Measurements from ENCODE around the gene MPG.
"Not testable (repeated sequence)": the region's sequence is repeated elsewhere in the genome, so short reads cannot be mapped to it uniquely, and the experiment has no call there.

The MPG gene

GRCh38 chr16:119835-120491 lies 41.9 kb downstream of the MPG start:
- 84% methylated on average over 2 of the region's 3 CpGs for WGBS (ENCODE audit: insufficient coverage)
- H3K4me3 ChIP-seq (ENCODE audit: control insufficient read depth in 1 of 7, extremely low read depth in 1 of 7, insufficient read depth in 4 of 7, low read depth in 2 of 7, low read length in 6 of 7) = no peak overlapping the region
- H3K36me3 ChIP-seq (ENCODE audit: control insufficient read depth in 4 of 4, insufficient read depth in 4 of 4, low read length in 3 of 4) = peaks cover 0 to 33% (median 15%) of the 10 kb centered on the region in 4 experiments
- H3K4me1 ChIP-seq (ENCODE audit: control extremely low read depth in 1 of 4, control insufficient read depth in 4 of 4, insufficient read depth in 4 of 4, low read length in 3 of 4) = peaks cover 0 to 4% (median 0%) of the 10 kb centered on the region in 4 experiments
- ChIA-PET POLR2A (no interaction called here), CTCF (interaction anchor here (1.3 to 5.5 kb wide), 6 partner anchors 9 to 62 kb away, joined by 3 to 59 read pairs (median 32); partner anchors contain the start of gene HBQ1)
- peak overlapping the region in 1 of 2 experiments; percentile 31 for H3K27ac ChIP-seq (ENCODE audit: insufficient read depth in 1 of 2, low read depth in 1 of 2, low read length in 2 of 2, poor library complexity in 1 of 2, severe bottlenecking in 2 of 2)
- H3K9me3 ChIP-seq (ENCODE audit: control extremely low read depth in 1 of 5, control insufficient read depth in 4 of 5, insufficient read depth in 2 of 5, low read depth in 1 of 5, low read length in 4 of 5) = no peaks in the 10 kb centered on the region
- no peak for DNase-seq
- no peaks in the 10 kb centered on the region for H3K27me3 ChIP-seq (replicated peaks in 2 of 5; ENCODE audit: control insufficient read depth in 4 of 5, insufficient read depth in 5 of 5, low read length in 4 of 5)

GRCh38 chr16:120756-121155 lies 42.7 kb downstream of the MPG start:
- POLR2A ChIA-PET = interaction anchor here (0.6 kb wide), 1 partner anchor 15 kb away, joined by 3 read pairs; no protein-coding TSS in a partner anchor
- Histone ChIP-seq H3K27ac (ENCODE audit: insufficient read depth in 1 of 2, low read depth in 1 of 2, low read length in 2 of 2, poor library complexity in 1 of 2, severe bottlenecking in 2 of 2) (peak overlapping the region in 1 of 2 experiments; percentile 31), H3K27me3 (replicated peaks in 2 of 5; ENCODE audit: control insufficient read depth in 4 of 5, insufficient read depth in 5 of 5, low read length in 4 of 5) (no peaks in the 10 kb centered on the region), H3K9me3 (ENCODE audit: control extremely low read depth in 1 of 5, control insufficient read depth in 4 of 5, insufficient read depth in 2 of 5, low read depth in 1 of 5, low read length in 4 of 5) (no peaks in the 10 kb centered on the region), H3K36me3 (ENCODE audit: control insufficient read depth in 4 of 4, insufficient read depth in 4 of 4, low read length in 3 of 4) (peaks cover 0 to 33% (median 14%) of the 10 kb centered on the region in 4 experiments), H3K4me1 (ENCODE audit: control extremely low read depth in 1 of 4, control insufficient read depth in 4 of 4, insufficient read depth in 4 of 4, low read length in 3 of 4) (peaks cover 0 to 4% (median 0%) of the 10 kb centered on the region in 4 experiments), H3K4me3 (ENCODE audit: control insufficient read depth in 1 of 7, extremely low read depth in 1 of 7, insufficient read depth in 4 of 7, low read depth in 2 of 7, low read length in 6 of 7) (no peak overlapping the region)
- WGBS (ENCODE audit: insufficient coverage) = 100% methylated on average over 1 of the region's 2 CpGs
- CTCF ChIA-PET = no interaction called here
- no peak for DNase-seq

- DNase-seq = no peak
- Histone ChIP-seq H3K4me3 (ENCODE audit: control insufficient read depth in 1 of 7, extremely low read depth in 1 of 7, insufficient read depth in 4 of 7, low read depth in 2 of 7, low read length in 6 of 7) (no peak overlapping the region), H3K27ac (ENCODE audit: insufficient read depth in 1 of 2, low read depth in 1 of 2, low read length in 2 of 2, poor library complexity in 1 of 2, severe bottlenecking in 2 of 2) (no peak overlapping the region), H3K9me3 (ENCODE audit: control extremely low read depth in 1 of 5, control insufficient read depth in 4 of 5, insufficient read depth in 2 of 5, low read depth in 1 of 5, low read length in 4 of 5) (no peaks in the 10 kb centered on the region), H3K27me3 (replicated peaks in 2 of 5; ENCODE audit: control insufficient read depth in 4 of 5, insufficient read depth in 5 of 5, low read length in 4 of 5) (no peaks in the 10 kb centered on the region), H3K4me1 (ENCODE audit: control extremely low read depth in 1 of 4, control insufficient read depth in 4 of 4, insufficient read depth in 4 of 4, low read length in 3 of 4) (peaks cover 0 to 4% (median 0%) of the 10 kb centered on the region in 4 experiments), H3K36me3 (ENCODE audit: control insufficient read depth in 4 of 4, insufficient read depth in 4 of 4, low read length in 3 of 4) (peaks cover 0 to 25% (median 11%) of the 10 kb centered on the region in 4 experiments)
- POLR2A ChIA-PET = no interaction called here
- 100% methylated on average over 1 of the region's 1 CpG for WGBS (ENCODE audit: insufficient coverage)
- CTCF ChIA-PET = interaction anchor here (1.1 kb wide), 1 partner anchor 15 kb away, joined by 4 read pairs; no protein-coding TSS in a partner anchor
These were observed 44.3 kb downstream of the MPG start for GRCh38 chr16:122361-122760.

GRCh38 chr16:123558-124350 lies 45.7 kb downstream of the MPG start:
- POLR2A ChIA-PET; H3K27ac ChIP-seq (ENCODE audit: insufficient read depth in 1 of 2, low read depth in 1 of 2, low read length in 2 of 2, poor library complexity in 1 of 2, severe bottlenecking in 2 of 2); H3K4me3 ChIP-seq (ENCODE audit: control insufficient read depth in 1 of 7, extremely low read depth in 1 of 7, insufficient read depth in 4 of 7, low read depth in 2 of 7, low read length in 6 of 7); H3K9me3 ChIP-seq (ENCODE audit: control extremely low read depth in 1 of 5, control insufficient read depth in 4 of 5, insufficient read depth in 2 of 5, low read depth in 1 of 5, low read length in 4 of 5); H3K4me1 ChIP-seq (ENCODE audit: control extremely low read depth in 1 of 4, control insufficient read depth in 4 of 4, insufficient read depth in 4 of 4, low read length in 3 of 4); DNase-seq; H3K27me3 ChIP-seq (replicated peaks in 2 of 5; ENCODE audit: control insufficient read depth in 4 of 5, insufficient read depth in 5 of 5, low read length in 4 of 5): not testable (repeated sequence)
- 85% methylated on average over 7 of the region's 19 CpGs for WGBS (ENCODE audit: insufficient coverage)
- peaks cover 0 to 20% (median 11%) of the 10 kb centered on the region in 4 experiments for H3K36me3 ChIP-seq (ENCODE audit: control insufficient read depth in 4 of 4, insufficient read depth in 4 of 4, low read length in 3 of 4)
- CTCF ChIA-PET = interaction anchor here (1.4 to 2.5 kb wide), 3 partner anchors 13 to 26 kb away, joined by 4 to 7 read pairs (median 5); no protein-coding TSS in a partner anchor

- Histone ChIP-seq H3K36me3 (ENCODE audit: control insufficient read depth in 4 of 4, insufficient read depth in 4 of 4, low read length in 3 of 4) (peaks cover 2 to 17% (median 11%) of the 10 kb centered on the region in 4 experiments), H3K27ac (ENCODE audit: insufficient read depth in 1 of 2, low read depth in 1 of 2, low read length in 2 of 2, poor library complexity in 1 of 2, severe bottlenecking in 2 of 2) (no peak overlapping the region), H3K27me3 (replicated peaks in 2 of 5; ENCODE audit: control insufficient read depth in 4 of 5, insufficient read depth in 5 of 5, low read length in 4 of 5) (no peaks in the 10 kb centered on the region), H3K4me1 (ENCODE audit: control extremely low read depth in 1 of 4, control insufficient read depth in 4 of 4, insufficient read depth in 4 of 4, low read length in 3 of 4) (peaks cover 0 to 5% (median 1%) of the 10 kb centered on the region in 4 experiments), H3K4me3 (ENCODE audit: control insufficient read depth in 1 of 7, extremely low read depth in 1 of 7, insufficient read depth in 4 of 7, low read depth in 2 of 7, low read length in 6 of 7) (no peak overlapping the region), H3K9me3 (ENCODE audit: control extremely low read depth in 1 of 5, control insufficient read depth in 4 of 5, insufficient read depth in 2 of 5, low read depth in 1 of 5, low read length in 4 of 5) (no peaks in the 10 kb centered on the region)
- ChIA-PET POLR2A (no interaction called here), CTCF (interaction anchor here (1.0 to 2.5 kb wide), 5 partner anchors 9 to 59 kb away, joined by 3 to 7 read pairs (median 5); no protein-coding TSS in a partner anchor)
- WGBS (ENCODE audit: insufficient coverage) = 100% methylated on average over 1 of the region's 3 CpGs
- no peak for DNase-seq
These were observed 47.0 kb downstream of the MPG start for GRCh38 chr16:125011-125410.

- POLR2A ChIA-PET = no interaction called here
- CTCF ChIA-PET = interaction anchor here (1.2 to 5.9 kb wide), 3 partner anchors 11 to 52 kb away, joined by 3 to 34 read pairs (median 10); partner anchors contain the start of gene HBQ1
- Histone ChIP-seq H3K4me3 (ENCODE audit: control insufficient read depth in 1 of 7, extremely low read depth in 1 of 7, insufficient read depth in 4 of 7, low read depth in 2 of 7, low read length in 6 of 7) (no peak overlapping the region), H3K27me3 (replicated peaks in 2 of 5; ENCODE audit: control insufficient read depth in 4 of 5, insufficient read depth in 5 of 5, low read length in 4 of 5) (no peaks in the 10 kb centered on the region), H3K27ac (ENCODE audit: insufficient read depth in 1 of 2, low read depth in 1 of 2, low read length in 2 of 2, poor library complexity in 1 of 2, severe bottlenecking in 2 of 2) (no peak overlapping the region), H3K9me3 (ENCODE audit: control extremely low read depth in 1 of 5, control insufficient read depth in 4 of 5, insufficient read depth in 2 of 5, low read depth in 1 of 5, low read length in 4 of 5) (no peaks in the 10 kb centered on the region), H3K36me3 (ENCODE audit: control insufficient read depth in 4 of 4, insufficient read depth in 4 of 4, low read length in 3 of 4) (peaks cover 2 to 9% (median 4%) of the 10 kb centered on the region in 4 experiments), H3K4me1 (ENCODE audit: control extremely low read depth in 1 of 4, control insufficient read depth in 4 of 4, insufficient read depth in 4 of 4, low read length in 3 of 4) (peaks cover 0 to 5% (median 1%) of the 10 kb centered on the region in 4 experiments)
- 80% methylated on average over 1 of the region's 2 CpGs for WGBS (ENCODE audit: insufficient coverage)
- DNase-seq = no peak
These were observed 51.0 kb downstream of the MPG start for GRCh38 chr16:129075-129474.
